ENCODE data around the gene HOXB3.

- TF ChIP-seq CTCF (IDR thresholded peaks at IDR 0.05) (no peak), POLR2A (IDR thresholded peaks at IDR 0.05) (no peak)
These were observed 34.1 kb upstream of the HOXB3 start for GRCh38 chr17:48624118-48624517.

Data from Peyer's patch (tissue), 4 donors.